Putamen (tissue), 1 donor: ENCODE results near the gene GMDS.

Experiments used
- DNase-seq: peaks from one replicate; pipeline ENCODE4 v3.0.0-alpha.2; 2016; ENCODE audit warnings: low spot score

GMDS gene

GRCh38 chr6:2245103-2245876 lies at the start of gene GMDS:
TSS of gene GMDS (minus strand) at chr6:2245605.
- DNase-seq: peak; percentile 91

GRCh38 chr6:2285510-2285909 lies 40.1 kb upstream of the GMDS start:
- no peak for DNase-seq

- DNase-seq: no peak
These were observed 30.5 kb upstream of the GMDS start for GRCh38 chr6:2275892-2276242.

GRCh38 chr6:2274981-2275891 lies 29.8 kb upstream of the GMDS start:
- DNase-seq: no peak

- no peak for DNase-seq
These were observed 27.3 kb upstream of the GMDS start for GRCh38 chr6:2272696-2273095.

GRCh38 chr6:2270054-2270453 lies 24.6 kb upstream of the GMDS start:
- DNase-seq: no peak

- DNase-seq: no peak
These were observed 21.4 kb upstream of the GMDS start for GRCh38 chr6:2266841-2267240.

GRCh38 chr6:2266031-2266795 lies 20.8 kb upstream of the GMDS start:
- DNase-seq: no peak

GRCh38 chr6:2264932-2265331 lies 19.5 kb upstream of the GMDS start:
- no peak for DNase-seq

GRCh38 chr6:2263896-2264295 lies 18.5 kb upstream of the GMDS start:
- no peak for DNase-seq

GRCh38 chr6:2259574-2259973 lies 14.2 kb upstream of the GMDS start:
- no peak for DNase-seq

GRCh38 chr6:2259002-2259494 lies 13.6 kb upstream of the GMDS start:
- DNase-seq: no peak

GRCh38 chr6:2258112-2258511 lies 12.7 kb upstream of the GMDS start:
- DNase-seq: no peak

GRCh38 chr6:2257363-2257762 lies 12.0 kb upstream of the GMDS start:
- no peak for DNase-seq

GRCh38 chr6:2254747-2255146 lies 9.3 kb upstream of the GMDS start:
- no peak for DNase-seq

GRCh38 chr6:2249126-2249525 lies 3.7 kb upstream of the GMDS start:
- DNase-seq: no peak

- DNase-seq: no peak
These were observed 2.3 kb upstream of the GMDS start for GRCh38 chr6:2247664-2248063.

- DNase-seq: peak; percentile 26
These were observed 765 bp upstream of the GMDS start for GRCh38 chr6:2245877-2246863.

GRCh38 chr6:2244261-2245102 lies 923 bp downstream of the GMDS start:
- DNase-seq: no peak

- no peak for DNase-seq
These were observed 3.1 kb downstream of the GMDS start for GRCh38 chr6:2242311-2242710.
